ENCODE measurements around the gene FAU.

FAU gene

DNA sequence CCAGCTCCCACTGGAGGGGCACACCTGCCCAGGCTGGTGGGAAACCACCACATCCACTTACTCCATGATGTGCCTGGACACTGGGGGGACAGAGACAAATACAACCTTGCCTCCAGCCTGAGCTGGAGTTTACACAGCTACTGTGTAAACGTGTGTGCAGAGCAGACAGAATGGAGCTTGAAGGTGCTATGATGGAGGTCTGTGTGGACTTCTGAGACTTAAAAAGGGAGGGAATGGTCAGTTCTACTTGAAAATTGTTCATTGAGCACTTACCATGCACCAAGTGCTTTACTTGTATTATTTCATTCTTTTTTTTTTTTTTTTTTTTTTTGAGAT, 49.3 kb downstream of the FAU start:
- DNase-seq: no peak

DNA sequence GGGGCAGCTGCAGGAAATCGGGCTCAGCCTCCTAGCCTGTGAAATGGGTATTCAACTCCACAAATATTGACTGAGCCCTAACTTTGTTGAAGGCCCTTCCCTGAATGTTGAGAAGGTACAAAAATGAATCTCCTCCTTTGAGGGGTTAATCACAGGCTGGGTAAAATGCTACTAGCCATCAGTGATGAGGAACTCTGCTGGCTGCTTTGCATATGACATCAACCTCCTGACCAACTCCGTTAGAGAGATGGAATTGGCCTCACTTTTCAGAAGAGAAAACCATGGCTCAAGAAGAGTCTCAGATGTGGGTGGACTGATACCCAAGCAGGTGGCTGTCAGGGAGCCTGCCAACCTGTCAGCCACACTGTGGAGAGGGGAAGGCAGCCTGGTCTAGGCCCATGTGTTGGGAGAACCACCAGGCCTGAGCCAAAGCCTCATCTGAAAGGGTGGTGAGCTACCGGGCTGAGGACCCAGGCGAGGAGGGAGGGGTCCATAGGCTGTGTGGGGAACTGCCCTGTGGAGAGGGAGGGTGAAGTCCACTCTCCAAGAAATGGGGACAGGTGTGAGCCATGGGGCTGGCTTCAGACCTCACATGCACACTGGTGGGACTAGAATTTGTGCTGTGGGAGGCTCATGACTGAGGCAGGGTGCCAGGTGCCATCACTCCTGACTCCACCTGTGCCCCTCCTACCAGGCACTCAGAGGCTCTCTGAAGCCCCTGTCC, 49.9 kb downstream of the FAU start:
- DNase-seq: no peak
